A549 (cell line): ENCODE results near the gene BIRC5.

Experiments
- BHLHE40 ChIP-seq: IDR thresholded peaks from 2 replicates; pipeline ENCODE4 v1.6.1; 2012; ENCODE audit warnings: low read depth, low read length, inconsistent platforms
- NR3C1 ChIP-seq: fragments of >200 bp; sonication (Bioruptor Twin); formaldehyde crosslinking; IDR thresholded peaks from 3 replicates; pipeline ENCODE4 v1.6.1; 2017
- TF ChIP-seq, protein P1 (sequence below): fragments of >200 bp; sonication (Bioruptor Twin); formaldehyde crosslinking; IDR thresholded peaks from 3 replicates; pipeline ENCODE4 v1.5.1; 2016

DNA sequence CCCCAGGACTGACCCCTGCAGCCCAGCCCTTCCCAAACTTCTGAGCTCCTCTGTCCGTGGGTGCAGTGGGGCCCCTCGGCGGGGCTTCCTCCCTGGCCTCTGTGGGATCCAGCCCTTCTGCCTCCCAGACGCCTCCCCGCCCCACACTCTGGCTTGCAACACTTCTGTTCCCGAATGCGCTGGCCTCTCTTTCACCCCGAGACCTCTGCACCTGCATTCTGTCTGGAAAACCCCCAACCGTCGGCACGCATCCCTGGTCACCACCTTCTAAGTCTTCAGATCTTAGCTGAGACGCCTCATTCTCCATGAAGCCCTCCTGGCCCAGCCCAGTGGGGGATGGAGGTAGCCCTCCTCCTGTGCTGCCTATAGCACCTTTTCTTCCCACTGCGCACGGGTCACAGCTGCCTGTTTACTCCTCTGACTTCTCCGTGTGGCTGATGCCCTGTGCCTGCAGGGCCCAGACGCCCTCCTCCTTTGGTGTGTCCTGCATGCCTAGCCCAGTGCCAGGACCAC, 43.8 kb downstream of the BIRC5 start:
- TF ChIP-seq NR3C1 (no peak), BHLHE40 (no peak)
- TF ChIP-seq, protein P1, sequence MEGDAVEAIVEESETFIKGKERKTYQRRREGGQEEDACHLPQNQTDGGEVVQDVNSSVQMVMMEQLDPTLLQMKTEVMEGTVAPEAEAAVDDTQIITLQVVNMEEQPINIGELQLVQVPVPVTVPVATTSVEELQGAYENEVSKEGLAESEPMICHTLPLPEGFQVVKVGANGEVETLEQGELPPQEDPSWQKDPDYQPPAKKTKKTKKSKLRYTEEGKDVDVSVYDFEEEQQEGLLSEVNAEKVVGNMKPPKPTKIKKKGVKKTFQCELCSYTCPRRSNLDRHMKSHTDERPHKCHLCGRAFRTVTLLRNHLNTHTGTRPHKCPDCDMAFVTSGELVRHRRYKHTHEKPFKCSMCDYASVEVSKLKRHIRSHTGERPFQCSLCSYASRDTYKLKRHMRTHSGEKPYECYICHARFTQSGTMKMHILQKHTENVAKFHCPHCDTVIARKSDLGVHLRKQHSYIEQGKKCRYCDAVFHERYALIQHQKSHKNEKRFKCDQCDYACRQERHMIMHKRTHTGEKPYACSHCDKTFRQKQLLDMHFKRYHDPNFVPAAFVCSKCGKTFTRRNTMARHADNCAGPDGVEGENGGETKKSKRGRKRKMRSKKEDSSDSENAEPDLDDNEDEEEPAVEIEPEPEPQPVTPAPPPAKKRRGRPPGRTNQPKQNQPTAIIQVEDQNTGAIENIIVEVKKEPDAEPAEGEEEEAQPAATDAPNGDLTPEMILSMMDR: no peak
